K562 (cell line): ENCODE measurements around the gene NHSL2. TPM values are rescaled to one million over a fixed set of nuclear protein-coding genes. Genes with fewer than 3 reads are reported as not detected.

Experiments
- ATAC-seq: fragments of 200-7000 bp; cut with Tn5 transposase; 3 replicates; pipeline ENCODE4 v1.9.1; 2020; ENCODE audit warnings: moderate library complexity
- BruUV-seq: library from RNA; stranded (reverse); fragments of 400-500 nt; replicated peaks from 2 replicates; lab custom pipeline; 2021; lab: Mats Ljungman, UMichigan
- CTCF ChIA-PET: fragments of 300-600 bp; formaldehyde crosslinking; extraction: SDS; loops from one replicate; lab custom pipeline; 2021; ENCODE audit warnings: low intra/inter-chr PET ratio; lab: Yijun Ruan, JAX
- POLR2A ChIA-PET: fragments of 300-600, 350-650 bp; sonication (Branson Sonifier 250); formaldehyde crosslinking; extraction: SDS; loops from one replicate; lab custom pipeline; 2021; ENCODE audit warnings: antibody characterized with exemption, inconsistent platforms; lab: Yijun Ruan, JAX
- DNase-seq, 4 experiments: peaks; one replicate each; pipeline versions ENCODE4 v3.0.0 to v3.0.0-alpha.2; 2011 to 2018; ENCODE audit warnings: low spot score in 3 of 4, mixed read lengths in 3 of 4; ENCODE audit errors: extremely low read depth in 1 of 4
- FAIRE-seq: peaks from 2 replicates; lab custom pipeline; 2011; peaks lifted over from hg19 to GRCh38; lab: Jason Lieb, UNC
- H2AFZ ChIP-seq: 2 replicates; pipeline ENCODE4 v1.6.0; 2011; ENCODE audit warnings: low read depth, low read length, control low read depth, inconsistent platforms
- H3K27ac ChIP-seq: fragments of 200-600 bp; 3 replicates; pipeline ENCODE4 v1.8.0; 2011; ENCODE audit warnings: low read depth, mild to moderate bottlenecking, control low read depth, inconsistent platforms, low read length, moderate library complexity, mixed read lengths; ENCODE audit errors: extremely low read depth
- H3K27me3 ChIP-seq, 2 experiments: fragments of 300-600 bp in 1 of 2; 2 replicates in 1 of 2; 3 replicates in 1 of 2; pipeline versions ENCODE4 v1.6.0 to v1.8.0; 2011; ENCODE audit warnings: inconsistent platforms in 2 of 2, low read length in 2 of 2, mild to moderate bottlenecking in 1 of 2, mixed read lengths in 1 of 2, moderate library complexity in 1 of 2; ENCODE audit not compliant: control insufficient read depth in 2 of 2, insufficient read depth in 2 of 2
- H3K36me3 ChIP-seq: fragments of 300-600 bp; 3 replicates; pipeline ENCODE4 v1.8.0; 2011; ENCODE audit warnings: mild to moderate bottlenecking, low read length, inconsistent platforms; ENCODE audit not compliant: control insufficient read depth, insufficient read depth
- H3K4me1 ChIP-seq, 2 experiments: fragments of 200-600 bp in 1 of 2; replicated peaks in 1 of 2; 2 replicates in 1 of 2; 3 replicates in 1 of 2; pipeline versions ENCODE4 v1.5.1 to v1.8.0; 2011; ENCODE audit warnings: inconsistent platforms in 2 of 2, low read length in 2 of 2, mild to moderate bottlenecking in 1 of 2, mixed read lengths in 1 of 2, moderate library complexity in 1 of 2; ENCODE audit not compliant: control insufficient read depth in 2 of 2, insufficient read depth in 2 of 2
- H3K4me2 ChIP-seq: 2 replicates; pipeline ENCODE4 v1.6.1; 2011; ENCODE audit warnings: low read length, control low read depth, inconsistent platforms, mixed read lengths; ENCODE audit not compliant: insufficient read depth
- H3K4me3 ChIP-seq: fragments of 200-600 bp; sonication (generic), shearing (Covaris generic); 2 replicates; pipeline ENCODE4 v1.5.1; 2016; ENCODE audit warnings: control low read depth, inconsistent platforms
- H3K79me2 ChIP-seq: fragments of 200-600 bp; 3 replicates; pipeline ENCODE4 v1.8.0; 2011; ENCODE audit warnings: low read length, inconsistent platforms; ENCODE audit not compliant: control insufficient read depth, insufficient read depth
- H3K9ac ChIP-seq, 2 experiments: 2 replicates each; pipeline versions ENCODE4 v1.6.0 to v1.6.1; 2011; ENCODE audit warnings: low read depth in 2 of 2, low read length in 2 of 2, control low read depth in 1 of 2, inconsistent platforms in 1 of 2, mild to moderate bottlenecking in 1 of 2, mixed read lengths in 1 of 2; ENCODE audit not compliant: insufficient read depth in 1 of 2
- H3K9me1 ChIP-seq: one replicate; pipeline ENCODE4 v1.6.0; 2011; ENCODE audit warnings: inconsistent platforms, mild to moderate bottlenecking, low read length, moderate library complexity; ENCODE audit not compliant: control insufficient read depth, insufficient read depth
- H3K9me3 ChIP-seq: replicated peaks from 2 replicates; pipeline ENCODE4 v1.5.1; 2011; ENCODE audit warnings: low read depth, low read length, inconsistent platforms; ENCODE audit not compliant: control insufficient read depth, insufficient read depth
- H4K20me1 ChIP-seq: replicated peaks from 2 replicates; pipeline ENCODE4 v1.6.1; 2011; ENCODE audit warnings: low read length, inconsistent platforms, mixed read lengths; ENCODE audit not compliant: control insufficient read depth, insufficient read depth
- BCOR ChIP-seq: fragments of 450-650 bp; IDR thresholded peaks from 2 replicates; pipeline ENCODE4 v1.6.1; 2016
- DPF2 ChIP-seq: fragments of 450-650 bp; IDR thresholded peaks from 2 replicates; pipeline ENCODE4 v1.6.1; 2016
- ELF1 ChIP-seq: fragments of 200-800 bp; sonication (Bioruptor generic); IDR thresholded peaks from 2 replicates; pipeline ENCODE4 v1.6.1; 2016; ENCODE audit warnings: missing genetic modification characterization, missing compliant biosample characterization
- ELK1 ChIP-seq: sonication (generic); formaldehyde crosslinking; IDR thresholded peaks from 2 replicates; pipeline ENCODE4 v1.8.1; 2022; ENCODE audit warnings: missing genetic modification reagents
- ETS1 ChIP-seq: conservative IDR thresholded peaks from 2 replicates; pipeline ENCODE4 v1.6.1; 2011; ENCODE audit warnings: low read depth, mild to moderate bottlenecking, low read length; ENCODE audit not compliant: control insufficient read depth
- GTF3C2 ChIP-seq: IDR thresholded peaks from 3 replicates; pipeline ENCODE4 v1.6.1; 2011; ENCODE audit warnings: borderline replicate concordance, mild to moderate bottlenecking, moderate library complexity; ENCODE audit not compliant: insufficient read length; ENCODE audit errors: extremely low read depth
- HDAC3 ChIP-seq: fragments of 450-650 bp; IDR thresholded peaks from 2 replicates; pipeline ENCODE4 v1.6.1; 2018; ENCODE audit warnings: borderline replicate concordance, mild to moderate bottlenecking, moderate library complexity; ENCODE audit not compliant: partially characterized antibody
- MAZ ChIP-seq, 2 experiments: fragments of 450-650 bp in 1 of 2; sonication (generic) in 1 of 2; formaldehyde crosslinking; IDR thresholded peaks in 1 of 2; conservative IDR thresholded peaks in 1 of 2; 2 replicates each; pipeline versions ENCODE4 v1.4.0 to v1.5.0; 2020; ENCODE audit warnings: mild to moderate bottlenecking in 1 of 2, missing genetic modification reagents in 1 of 2
- MLLT1 ChIP-seq, 2 experiments: fragments of 450-650 bp; IDR thresholded peaks; 2 replicates each; pipeline ENCODE4 v1.6.1; 2016
- NCOA4 ChIP-seq: fragments of 450-650 bp; IDR thresholded peaks from 2 replicates; pipeline ENCODE4 v1.6.1; 2018; ENCODE audit warnings: mild to moderate bottlenecking; ENCODE audit not compliant: partially characterized antibody
- SRF ChIP-seq, 2 experiments: fragments of 250-450, 450-650 bp in 1 of 2; sonication (Bioruptor Pico) in 1 of 2; sonication (generic) in 1 of 2; formaldehyde crosslinking; IDR thresholded peaks; 2 replicates each; pipeline versions ENCODE4 v1.5.0 to v1.5.1; 2020 to 2022; ENCODE audit warnings: mild to moderate bottlenecking in 1 of 2, missing genetic modification reagents in 1 of 2
- TEAD1 ChIP-seq, 2 experiments: fragments of 450-650 bp in 1 of 2; sonication (generic) in 1 of 2; formaldehyde crosslinking; IDR thresholded peaks; 2 replicates each; pipeline versions ENCODE4 v1.4.0 to v1.8.0; 2020 to 2022; ENCODE audit warnings: mild to moderate bottlenecking in 2 of 2, missing genetic modification reagents in 1 of 2
- TFAP4 ChIP-seq: sonication (generic); formaldehyde crosslinking; IDR thresholded peaks from 2 replicates; pipeline ENCODE4 v1.8.0; 2022; ENCODE audit warnings: missing genetic modification reagents, mild to moderate bottlenecking, moderate library complexity, borderline replicate concordance
- XRCC5 ChIP-seq: fragments of 200-400 bp; formaldehyde crosslinking; IDR thresholded peaks from 2 replicates; pipeline ENCODE4 v1.6.1; 2017; ENCODE audit warnings: low read depth, mild to moderate bottlenecking, low read length
- ZC3H8 ChIP-seq: fragments of 450-650 bp; IDR thresholded peaks from 2 replicates; pipeline ENCODE4 v1.6.1; 2017
- ZNF717 ChIP-seq: fragments of 250-450 bp; sonication (Bioruptor Pico); IDR thresholded peaks from 2 replicates; pipeline ENCODE4 v1.5.0; 2021
- WGBS: fragments of 100-300 bp; shearing (Covaris generic); methylation state at CpG from one replicate; pipeline ENCODE4 v1.1.6; 2016; ENCODE audit warnings: low coverage, mixed read lengths; ENCODE audit not compliant: insufficient coverage; ENCODE audit errors: missing lambda C conversion rate; 5-methylcytosine and 5-hydroxymethylcytosine counted together
- in situ Hi-C: fragments of 300-500 bp; cut with MboI; formaldehyde crosslinking; loops from 4 replicates; pipeline ENCODE4 v1.15.0; 2018; ENCODE audit warnings: inconsistent platforms, mixed read lengths
- intact Hi-C: fragments of 100-400 bp; cut with micrococcal nuclease; formaldehyde crosslinking; loops from 2 replicates; pipeline ENCODE4 v1.14.2; 2022
- polyA plus RNA-seq, 8 experiments: library from polyadenylated mRNA; depleted of rRNA in 4 of 8; stranded (reverse) in 5 of 8; unstranded in 3 of 8; fragments of >200 nt; fragmentation: Nextera tagmentation in 2 of 8; fragmentation: Illumina TruSeq in 1 of 8; extraction: Ambion mirVana in 2 of 8; extraction: Trizol in 1 of 8; gene quantifications; 2 replicates each; pipeline versions ENCODE4 v1.2.1 to v1.2.3, GENCODE V29; 2011 to 2014; ENCODE audit warnings: inconsistent platforms in 1 of 8, missing spikeins in 1 of 8
- total RNA-seq, 7 experiments: library from RNA; depleted of rRNA in 6 of 7; stranded (reverse); fragments of >200 nt in 6 of 7; fragmentation: Illumina TruSeq in 2 of 7; extraction: Trizol in 2 of 7; gene quantifications; 2 replicates each; pipeline versions ENCODE4 v1.2.1 to v1.2.3, GENCODE V29; 2011 to 2021; ENCODE audit warnings: low replicate concordance in 1 of 7

The NHSL2 gene
- total and polyA plus RNA-seq, 9 of the 15 experiments (the other 6 are each of a cell fraction or from before 2014, with no cell fraction given) = 0.02 TPM; not detected in 8

GRCh38 chrX:72009731-72010130 lies 99.1 kb downstream of the NHSL2 start:
- H3K9me3 ChIP-seq = no peaks in the 10 kb centered on the region
- in situ Hi-C loops (no loop called here), intact Hi-C loops (no loop called here)
- CTCF ChIA-PET = no interaction called here
- FAIRE-seq (no peak), DNase-seq (no peak), ATAC-seq (no peak)
- H3K79me2 ChIP-seq = no peaks in the 10 kb centered on the region
- H3K36me3 ChIP-seq = no peaks in the 10 kb centered on the region
- no peaks in the 10 kb centered on the region for H4K20me1 ChIP-seq
- H3K4me3 ChIP-seq = no peak overlapping the region
- 0% methylated on average over 2 of the region's 2 CpGs for WGBS
- POLR2A ChIA-PET = no interaction called here
- H3K9me1 ChIP-seq = no peaks in the 10 kb centered on the region
- no peak overlapping the region for H3K9ac ChIP-seq
- BruUV-seq = no TSS peak
- no peaks in the 10 kb centered on the region for H3K4me1 ChIP-seq
- H2AFZ ChIP-seq = no peak overlapping the region
- no peak overlapping the region for H3K27ac ChIP-seq
- no peak overlapping the region for H3K4me2 ChIP-seq
- no peaks in the 10 kb centered on the region for H3K27me3 ChIP-seq
- TF ChIP-seq HDAC3 (no peak), ZNF717 (CRISPR knock-in tag) (no peak), MLLT1 (IDR thresholded peaks at IDR 0.05) (no peak), TFAP4 (no peak), XRCC5 (no peak), ETS1 (no peak), ELK1 (CRISPR knock-in tag) (no peak), BCOR (no peak), TEAD1 (CRISPR knock-in tag; IDR thresholded peaks at IDR 0.05) (no peak), SRF (CRISPR knock-in tag; IDR thresholded peaks at IDR 0.05) (no peak), ZC3H8 (no peak), NCOA4 (no peak), GTF3C2 (no peak), ELF1 (no peak), DPF2 (no peak), MAZ (CRISPR knock-in tag; conservative IDR thresholded peaks at IDR 0.05 in 1 of 2, IDR thresholded peaks at IDR 0.05 in 1 of 2) (no peak)
